Ecto neural progenitor cell (in vitro differentiated cells): ENCODE results near the gene EEF2.

Experiments
- DNase-seq: peaks from one replicate; pipeline ENCODE4 v3.0.0-alpha.2; 2018; ENCODE audit warnings: low spot score

The EEF2 gene

GRCh38 chr19:3984584-3984907 lies 717 bp downstream of the EEF2 start:
- DNase-seq: no peak

GRCh38 chr19:3983936-3984583 lies 1.2 kb downstream of the EEF2 start:
- peak; percentile 55 for DNase-seq

GRCh38 chr19:3983542-3983914 lies 1.7 kb downstream of the EEF2 start:
- peak; percentile 40 for DNase-seq

- DNase-seq: peak; percentile 46
Measured at GRCh38 chr19:3982701-3983541, 2.3 kb downstream of the EEF2 start.

GRCh38 chr19:3981736-3982681 lies 3.3 kb downstream of the EEF2 start:
- peak; percentile 43 for DNase-seq

- DNase-seq: no peak
Measured at GRCh38 chr19:3981373-3981735, 3.9 kb downstream of the EEF2 start.

- DNase-seq: peak; percentile 41
Measured at GRCh38 chr19:3980353-3981251, 4.7 kb downstream of the EEF2 start.

GRCh38 chr19:3979674-3980352 lies 5.5 kb downstream of the EEF2 start:
- no peak for DNase-seq

- no peak for DNase-seq
Measured at GRCh38 chr19:3979289-3979673, 6.0 kb downstream of the EEF2 start.

- DNase-seq: no peak
Measured at GRCh38 chr19:3978145-3978544, 7.1 kb downstream of the EEF2 start.

- DNase-seq: peak; percentile 48
Measured at GRCh38 chr19:3977242-3978143, 7.8 kb downstream of the EEF2 start.

GRCh38 chr19:3976495-3977241 lies 8.6 kb downstream of the EEF2 start:
- no peak for DNase-seq

GRCh38 chr19:3975637-3976087 lies 9.6 kb downstream of the EEF2 start:
- no peak for DNase-seq

- DNase-seq: no peak
Measured at GRCh38 chr19:3975144-3975543, 10.1 kb downstream of the EEF2 start.

GRCh38 chr19:3970808-3971598 lies 14.3 kb downstream of the EEF2 start, which contains the start of gene DAPK3:
TSS of gene DAPK3 (minus strand) at chr19:3971099. CDS start at chr19:3969735, 1,364 bp downstream.
- DNase-seq: peak; percentile 99

- DNase-seq: no peak
Measured at GRCh38 chr19:3970313-3970807, 14.9 kb downstream of the EEF2 start.

- peak; percentile 70 for DNase-seq
Measured at GRCh38 chr19:3969435-3970312, 15.6 kb downstream of the EEF2 start.
